ENCODE data around the gene SPATA16. TPM values are rescaled to one million over a fixed set of nuclear protein-coding genes. Genes with fewer than 3 reads are reported as not detected.

The SPATA16 gene
- total and polyA plus RNA-seq, 2 donors (not counting 1 experiment from before 2014, with no cell fraction given), result not detected

GRCh38 chr3:172946061-172946460 lies 195.0 kb downstream of the SPATA16 start:
- TF ChIP-seq CTCF (IDR thresholded peaks at IDR 0.05) (no peak), EZH2 (IDR thresholded peaks at IDR 0.05; ENCODE audit: borderline replicate concordance, insufficient read depth, low read depth, low read length, poor library complexity, severe bottlenecking) (no peak)
- peaks cover under 1% of the 10 kb centered on the region for H3K27me3 Mint-ChIP-seq

GRCh38 chr3:172939651-172940293 lies 201.3 kb downstream of the SPATA16 start:
- no peak overlapping the region for H3K4me3 ChIP-seq (ENCODE audit: control extremely low read depth in 1 of 5, extremely low read depth in 1 of 5, insufficient read depth in 1 of 5, low read depth in 2 of 5, low read length in 4 of 5)
- CTCF ChIA-PET, result no interaction called here
- TF ChIP-seq EZH2 (IDR thresholded peaks at IDR 0.05; ENCODE audit: borderline replicate concordance, insufficient read depth, low read depth, low read length, poor library complexity, severe bottlenecking), result no peak
- no peak for TF ChIP-seq CTCF (IDR thresholded peaks at IDR 0.05)
- no peaks in the 10 kb centered on the region for H3K9me3 ChIP-seq (ENCODE audit: control extremely low read depth in 1 of 3, control insufficient read depth in 2 of 3, insufficient read depth in 1 of 3, low read length in 2 of 3)
- H3K36me3 ChIP-seq (replicated peaks in 1 of 2; ENCODE audit: control extremely low read depth in 1 of 2, control insufficient read depth in 1 of 2, extremely low read depth in 1 of 2, insufficient read depth in 2 of 2, low read length in 1 of 2), result no peaks in the 10 kb centered on the region
- WGBS (ENCODE audit: insufficient coverage), result 100% methylated on average over 1 of the region's 2 CpGs
- no peak overlapping the region for H3K9ac ChIP-seq (ENCODE audit: low read length)
- Mint-ChIP-seq H3K9me3 (ENCODE audit: insufficient read depth) (no peaks in the 10 kb centered on the region), H3K4me3 (no peak overlapping the region), H3K4me1 (no peaks in the 10 kb centered on the region), H3K27ac (no peak overlapping the region), H3K27me3 (peaks cover 3% of the 10 kb centered on the region)
- POLR2A ChIA-PET, result no interaction called here
- no peaks in the 10 kb centered on the region for H3K4me1 ChIP-seq (ENCODE audit: control insufficient read depth in 2 of 2, insufficient read depth in 2 of 2, low read length in 2 of 2)
- no peak overlapping the region for H2AFZ ChIP-seq (ENCODE audit: insufficient read depth, low read depth, low read length, poor library complexity, severe bottlenecking)
- H3K27me3 ChIP-seq (replicated peaks in 1 of 4; ENCODE audit: control extremely low read depth in 1 of 4, control insufficient read depth in 3 of 4, insufficient read depth in 4 of 4, low read length in 3 of 4), result no peaks in the 10 kb centered on the region
- no peaks in the 10 kb centered on the region for H4K20me1 ChIP-seq (ENCODE audit: control insufficient read depth, insufficient read depth, low read length, poor library complexity, severe bottlenecking)
- H3K79me2 ChIP-seq (ENCODE audit: control insufficient read depth, insufficient read depth, low read length), result no peaks in the 10 kb centered on the region
- no peak for DNase-seq
- no peak for ATAC-seq (ENCODE audit: low read depth)
- no peak overlapping the region for H3K4me2 ChIP-seq (replicated peaks; ENCODE audit: low read depth, low read length, poor library complexity, severe bottlenecking)
- no peak overlapping the region for H3K27ac ChIP-seq (ENCODE audit: low read length in 2 of 2)
- intact Hi-C loops (cut with micrococcal nuclease), result no loop called here

More at GRCh38 chr3:172946061-172946460, 195.0 kb downstream of the SPATA16 start:
- POLR2A ChIA-PET, result no interaction called here
- DNase-seq, result no peak
- Histone ChIP-seq H3K36me3 (replicated peaks in 1 of 2; ENCODE audit: control extremely low read depth in 1 of 2, control insufficient read depth in 1 of 2, extremely low read depth in 1 of 2, insufficient read depth in 2 of 2, low read length in 1 of 2) (no peaks in the 10 kb centered on the region), H3K27ac (ENCODE audit: low read length in 2 of 2) (no peak overlapping the region), H3K79me2 (ENCODE audit: control insufficient read depth, insufficient read depth, low read length) (no peaks in the 10 kb centered on the region), H3K4me1 (ENCODE audit: control insufficient read depth in 2 of 2, insufficient read depth in 2 of 2, low read length in 2 of 2) (no peaks in the 10 kb centered on the region), H3K4me3 (ENCODE audit: control extremely low read depth in 1 of 5, extremely low read depth in 1 of 5, insufficient read depth in 1 of 5, low read depth in 2 of 5, low read length in 4 of 5) (no peak overlapping the region), H3K4me2 (replicated peaks; ENCODE audit: low read depth, low read length, poor library complexity, severe bottlenecking) (no peak overlapping the region), H4K20me1 (ENCODE audit: control insufficient read depth, insufficient read depth, low read length, poor library complexity, severe bottlenecking) (no peaks in the 10 kb centered on the region), H3K27me3 (replicated peaks in 1 of 4; ENCODE audit: control extremely low read depth in 1 of 4, control insufficient read depth in 3 of 4, insufficient read depth in 4 of 4, low read length in 3 of 4) (no peaks in the 10 kb centered on the region), H3K9ac (ENCODE audit: low read length) (no peak overlapping the region), H2AFZ (ENCODE audit: insufficient read depth, low read depth, low read length, poor library complexity, severe bottlenecking) (no peak overlapping the region), H3K9me3 (ENCODE audit: control extremely low read depth in 1 of 3, control insufficient read depth in 2 of 3, insufficient read depth in 1 of 3, low read length in 2 of 3) (peaks cover 0 to 7% (median 0%) of the 10 kb centered on the region in 3 donors)
- H3K4me3 Mint-ChIP-seq, result no peak overlapping the region
- intact Hi-C loops (cut with micrococcal nuclease), result no loop called here
- H3K9me3 Mint-ChIP-seq (ENCODE audit: insufficient read depth), result peaks cover 2% of the 10 kb centered on the region
- H3K27ac Mint-ChIP-seq, result no peak overlapping the region
- no peak for ATAC-seq (ENCODE audit: low read depth)
- no peaks in the 10 kb centered on the region for H3K4me1 Mint-ChIP-seq
- CTCF ChIA-PET, result no interaction called here
- 85% methylated on average over 2 of the region's 2 CpGs for WGBS (ENCODE audit: insufficient coverage)

All from B cell (primary cell).